ENCODE measurements around the gene EVI2B. TPM values are rescaled to one million over a fixed set of nuclear protein-coding genes. Genes with fewer than 3 reads are reported as not detected.
"Not testable (repeated sequence)": the region's sequence is repeated elsewhere in the genome, so short reads cannot be mapped to it uniquely, and the experiment has no call there.

EVI2B gene
- polyA plus RNA-seq, 1 donor (not counting 4 experiments of a cell fraction or from before 2014, with no cell fraction given), result 0.80 TPM

GRCh38 chr17:31349454-31349853 is 35.6 kb upstream of the EVI2B start:
- no peak overlapping the region for H3K4me2 ChIP-seq (ENCODE audit: control insufficient read depth, extremely low read depth, insufficient read depth, low read depth, low read length)
- peaks cover 7 to 9% of the 10 kb centered on the region in 2 experiments for H3K36me3 ChIP-seq (ENCODE audit: control insufficient read depth in 2 of 2, extremely low read depth in 1 of 2, insufficient read depth in 2 of 2, low read length in 2 of 2)
- FAIRE-seq (no peak), DNase-seq (ENCODE audit: low read depth, low spot score) (no peak)
- no peaks in the 10 kb centered on the region for H3K27me3 ChIP-seq (ENCODE audit: control insufficient read depth, extremely low read depth, insufficient read depth, low read length)
- TF ChIP-seq EZH2 (IDR thresholded peaks at IDR 0.05; ENCODE audit: low read length) (no peak), CTCF (optimal IDR thresholded peaks at IDR 0.05 in 1 of 3, IDR thresholded peaks at IDR 0.05 in 1 of 3, conservative IDR thresholded peaks at IDR 0.05 in 1 of 3; ENCODE audit: extremely low read depth in 1 of 3, insufficient read depth in 2 of 3, low read length in 3 of 3) (no peak)
- no peaks in the 10 kb centered on the region for H3K9me1 ChIP-seq (ENCODE audit: control insufficient read depth, extremely low read depth, insufficient read depth, low read length)
- no peak overlapping the region for H3K9ac ChIP-seq (ENCODE audit: control insufficient read depth, extremely low read depth, insufficient read depth, low read length)
- no peak overlapping the region for H2AFZ ChIP-seq (ENCODE audit: control insufficient read depth, low read length)
- no peak overlapping the region for H3K27ac ChIP-seq (ENCODE audit: control insufficient read depth, insufficient read depth, low read length)
- H3K4me1 ChIP-seq (ENCODE audit: control insufficient read depth, extremely low read depth, insufficient read depth, low read length), result no peaks in the 10 kb centered on the region
- H3K9me3 ChIP-seq (ENCODE audit: control insufficient read depth, low read depth, low read length), result no peaks in the 10 kb centered on the region
- no peak overlapping the region for H3K4me3 ChIP-seq (ENCODE audit: control insufficient read depth in 2 of 3, extremely low read depth in 1 of 3, insufficient read depth in 2 of 3, low read depth in 1 of 3, low read length in 3 of 3)
- no peaks in the 10 kb centered on the region for H4K20me1 ChIP-seq (ENCODE audit: control insufficient read depth, extremely low read depth, insufficient read depth, low read length)
- dilution Hi-C loops (cut with MboI; ENCODE audit: extremely low pct_ligation_motif_present, low sequenced_read_pairs), result no loop called here
- H3K79me2 ChIP-seq (ENCODE audit: control insufficient read depth, insufficient read depth, low read length), result no peaks in the 10 kb centered on the region

- H3K36me3 ChIP-seq (ENCODE audit: control insufficient read depth in 2 of 2, extremely low read depth in 1 of 2, insufficient read depth in 2 of 2, low read length in 2 of 2); H3K9me3 ChIP-seq (ENCODE audit: control insufficient read depth, low read depth, low read length); H2AFZ ChIP-seq (ENCODE audit: control insufficient read depth, low read length); H3K27ac ChIP-seq (ENCODE audit: control insufficient read depth, insufficient read depth, low read length); H3K27me3 ChIP-seq (ENCODE audit: control insufficient read depth, extremely low read depth, insufficient read depth, low read length); H3K9me1 ChIP-seq (ENCODE audit: control insufficient read depth, extremely low read depth, insufficient read depth, low read length); FAIRE-seq; H4K20me1 ChIP-seq (ENCODE audit: control insufficient read depth, extremely low read depth, insufficient read depth, low read length); H3K79me2 ChIP-seq (ENCODE audit: control insufficient read depth, insufficient read depth, low read length); H3K4me3 ChIP-seq (ENCODE audit: control insufficient read depth in 2 of 3, extremely low read depth in 1 of 3, insufficient read depth in 2 of 3, low read depth in 1 of 3, low read length in 3 of 3); DNase-seq (ENCODE audit: low read depth, low spot score); H3K4me2 ChIP-seq (ENCODE audit: control insufficient read depth, extremely low read depth, insufficient read depth, low read depth, low read length); dilution Hi-C loops (cut with MboI; ENCODE audit: extremely low pct_ligation_motif_present, low sequenced_read_pairs); H3K9ac ChIP-seq (ENCODE audit: control insufficient read depth, extremely low read depth, insufficient read depth, low read length); H3K4me1 ChIP-seq (ENCODE audit: control insufficient read depth, extremely low read depth, insufficient read depth, low read length): not testable (repeated sequence)
Observed at GRCh38 chr17:31345191-31345747, 31.4 kb upstream of the EVI2B start.
